Caco-2 (cell line): ENCODE results near the gene RTN3. TPM values are rescaled to one million over a fixed set of nuclear protein-coding genes. Genes with fewer than 3 reads are reported as not detected.
A peak's percentile ranks its signal among the peaks of the same experiment; 100 is the strongest.
"Not testable (repeated sequence)": the region's sequence is repeated elsewhere in the genome, so short reads cannot be mapped to it uniquely, and the experiment has no call there.

Experiments
- Bru-seq: library from RNA; stranded (reverse); fragments of 400-500 nt; gene quantifications from one replicate; lab custom pipeline; 2021; lab: Mats Ljungman, UMichigan
- BruChase-seq, 2 experiments: library from RNA; stranded (reverse); fragments of 400-500 nt; gene quantifications; one replicate each; lab custom pipeline; 2021; lab: Mats Ljungman, UMichigan
- BruUV-seq: library from RNA; stranded (reverse); fragments of 400-500 nt; replicated peaks from 2 replicates; lab custom pipeline; 2021; lab: Mats Ljungman, UMichigan
- CTCF ChIA-PET: fragments of 300-600 bp; sonication (Branson Sonifier 250); formaldehyde crosslinking; loops from one replicate; lab custom pipeline; 2022; ENCODE audit warnings: antibody characterized with exemption; lab: Charles Lee
- POLR2A ChIA-PET: fragments of 300-600 bp; sonication (Branson Sonifier 250); formaldehyde crosslinking; loops from one replicate; lab custom pipeline; 2022; ENCODE audit warnings: antibody characterized with exemption; lab: Charles Lee
- DNase-seq, 2 experiments: peaks; one replicate each; pipeline versions ENCODE4 v3.0.0 to v3.0.0-alpha.2; 2020 to 2022
- H3K27me3 ChIP-seq: replicated peaks from 2 replicates; pipeline ENCODE4 v1.6.0; 2011; ENCODE audit warnings: low read length; ENCODE audit not compliant: control insufficient read depth, insufficient read depth
- H3K36me3 ChIP-seq: 2 replicates; pipeline ENCODE4 v1.5.1; 2011; ENCODE audit warnings: low read length; ENCODE audit not compliant: control insufficient read depth, insufficient read depth
- H3K4me1 ChIP-seq: fragments of 250-450 bp; sonication (Bioruptor Pico); 2 replicates; pipeline ENCODE4 v1.5.1; 2020; ENCODE audit warnings: mild to moderate bottlenecking
- H3K4me3 ChIP-seq: 2 replicates; pipeline ENCODE4 v1.5.1; 2011; ENCODE audit warnings: low read depth, mild to moderate bottlenecking, control low read depth, low read length
- H3K9me3 ChIP-seq: fragments of 250-450 bp; sonication (Bioruptor Pico); 2 replicates; pipeline ENCODE4 v1.5.1; 2020; ENCODE audit warnings: mild to moderate bottlenecking, moderate library complexity
- H3K27ac Mint-ChIP-seq: one replicate; pipeline ENCODE4 v1.8.0; 2022; ENCODE audit warnings: mixed read lengths; ENCODE audit not compliant: unreplicated experiment
- H3K27me3 Mint-ChIP-seq: one replicate; pipeline ENCODE4 v1.8.0; 2022; ENCODE audit warnings: mixed read lengths; ENCODE audit not compliant: insufficient read depth, unreplicated experiment
- H3K36me3 Mint-ChIP-seq: one replicate; pipeline ENCODE4 v1.8.0; 2022; ENCODE audit warnings: mild to moderate bottlenecking, mixed read lengths; ENCODE audit not compliant: insufficient read depth, unreplicated experiment
- H3K4me1 Mint-ChIP-seq: one replicate; pipeline ENCODE4 v1.8.0; 2022; ENCODE audit warnings: low read depth, mixed read lengths; ENCODE audit not compliant: unreplicated experiment
- H3K4me3 Mint-ChIP-seq: one replicate; pipeline ENCODE4 v1.8.0; 2022; ENCODE audit warnings: mild to moderate bottlenecking, moderate library complexity, mixed read lengths; ENCODE audit not compliant: unreplicated experiment
- H3K9me3 Mint-ChIP-seq: one replicate; pipeline ENCODE4 v1.8.0; 2022; ENCODE audit warnings: mixed read lengths; ENCODE audit not compliant: unreplicated experiment
- intact Hi-C: fragments of 100-400 bp; cut with micrococcal nuclease; formaldehyde crosslinking; loops from one replicate; pipeline ENCODE4 v1.10.0; 2022; ENCODE audit not compliant: unreplicated experiment
- long read RNA-seq: library from polyadenylated mRNA; stranded (forward); transcript quantifications from one replicate; pipeline ENCODE4 v2.0.0, GENCODE V29; 2022
- total RNA-seq: library from RNA; stranded (reverse); gene quantifications from 2 replicates; pipeline ENCODE4 v1.2.3, GENCODE V29; 2022
- TF ChIP-seq, protein P1 (sequence below), 2 experiments: fragments of 200-600 bp in 1 of 2; IDR thresholded peaks; 1 replicate in 1 of 2; 2 replicates in 1 of 2; pipeline versions ENCODE4 v1.5.1 to v1.8.0; 2011 to 2022; ENCODE audit warnings: antibody characterized with exemption in 1 of 2, control low read depth in 1 of 2, inconsistent platforms in 1 of 2, low read depth in 1 of 2, low read length in 1 of 2, mild to moderate bottlenecking in 1 of 2, moderate library complexity in 1 of 2; ENCODE audit not compliant: insufficient read depth in 1 of 2, severe bottlenecking in 1 of 2, unreplicated experiment in 1 of 2

The RTN3 gene
- total RNA-seq (162 and 179 TPM in 2 replicates), Bru-seq, nascent RNA (percentile 83 among the genes with signal in this experiment), BruChase-seq, experiment 1, labeled RNA remaining after a 2-hour chase (percentile 85 among the genes with signal in this experiment), BruChase-seq, experiment 2, labeled RNA remaining after a 6-hour chase (percentile 93 among the genes with signal in this experiment)
- long read RNA-seq, full-length matches to known transcripts = 1,054 of 1,091 reads
- long read RNA-seq, partial matches to known transcripts = 9 of 1,091 reads
- long read RNA-seq, other reads (novel, unspliced or antisense) = 28 of 1,091 reads

DNA sequence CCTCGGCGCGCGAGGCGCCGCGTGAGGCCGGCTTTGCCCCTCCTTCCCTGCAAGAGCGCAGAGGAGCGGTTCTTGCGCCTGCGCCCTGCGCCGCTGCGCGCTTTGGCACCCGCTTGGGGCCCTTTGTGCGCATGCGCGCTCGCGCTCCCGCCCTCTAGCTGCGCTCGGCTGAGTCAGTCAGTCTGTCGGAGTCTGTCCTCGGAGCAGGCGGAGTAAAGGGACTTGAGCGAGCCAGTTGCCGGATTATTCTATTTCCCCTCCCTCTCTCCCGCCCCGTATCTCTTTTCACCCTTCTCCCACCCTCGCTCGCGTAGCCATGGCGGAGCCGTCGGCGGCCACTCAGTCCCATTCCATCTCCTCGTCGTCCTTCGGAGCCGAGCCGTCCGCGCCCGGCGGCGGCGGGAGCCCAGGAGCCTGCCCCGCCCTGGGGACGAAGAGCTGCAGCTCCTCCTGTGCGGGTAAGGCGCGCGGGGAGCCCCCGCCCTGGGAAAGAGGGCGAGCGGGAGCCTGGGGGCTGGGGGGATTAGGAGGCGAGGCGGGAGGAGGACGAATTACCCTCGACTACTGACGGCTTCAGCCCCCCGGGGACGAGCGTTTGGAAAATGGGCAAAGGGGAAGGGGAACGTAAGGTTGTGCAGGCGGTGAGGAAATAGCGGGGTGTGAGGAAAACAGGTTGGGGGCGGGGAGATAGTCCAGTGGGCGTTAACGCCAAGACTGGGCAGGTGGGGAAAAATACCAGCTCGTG lies at the start of gene RTN3:
Gene RTN3, plus strand, starts transcription at position 180 of the 745 bp plus-strand sequence. Its CDS starts 137 bp downstream, at position 317.
- CTCF ChIA-PET = interaction anchor here (0.6 to 3.0 kb wide), 4 partner anchors 9 to 781 kb away, joined by 3 to 15 read pairs (median 8); partner anchors contain the start of gene ATL3
- peak within 1 kb of the TSS; percentile 68 for H3K27ac Mint-ChIP-seq
- H3K4me1 Mint-ChIP-seq = peaks cover 12% of the 10 kb centered on the region
- H3K9me3 Mint-ChIP-seq = no peaks in the 10 kb centered on the region
- POLR2A ChIA-PET = interaction anchor here (0.5 to 2.9 kb wide), 11 partner anchors 8 to 1123 kb away, joined by 3 to 32 read pairs (median 4); partner anchors contain the start of genes ATL3 and COX8A
- TF ChIP-seq, protein P1, sequence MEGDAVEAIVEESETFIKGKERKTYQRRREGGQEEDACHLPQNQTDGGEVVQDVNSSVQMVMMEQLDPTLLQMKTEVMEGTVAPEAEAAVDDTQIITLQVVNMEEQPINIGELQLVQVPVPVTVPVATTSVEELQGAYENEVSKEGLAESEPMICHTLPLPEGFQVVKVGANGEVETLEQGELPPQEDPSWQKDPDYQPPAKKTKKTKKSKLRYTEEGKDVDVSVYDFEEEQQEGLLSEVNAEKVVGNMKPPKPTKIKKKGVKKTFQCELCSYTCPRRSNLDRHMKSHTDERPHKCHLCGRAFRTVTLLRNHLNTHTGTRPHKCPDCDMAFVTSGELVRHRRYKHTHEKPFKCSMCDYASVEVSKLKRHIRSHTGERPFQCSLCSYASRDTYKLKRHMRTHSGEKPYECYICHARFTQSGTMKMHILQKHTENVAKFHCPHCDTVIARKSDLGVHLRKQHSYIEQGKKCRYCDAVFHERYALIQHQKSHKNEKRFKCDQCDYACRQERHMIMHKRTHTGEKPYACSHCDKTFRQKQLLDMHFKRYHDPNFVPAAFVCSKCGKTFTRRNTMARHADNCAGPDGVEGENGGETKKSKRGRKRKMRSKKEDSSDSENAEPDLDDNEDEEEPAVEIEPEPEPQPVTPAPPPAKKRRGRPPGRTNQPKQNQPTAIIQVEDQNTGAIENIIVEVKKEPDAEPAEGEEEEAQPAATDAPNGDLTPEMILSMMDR (IDR thresholded peaks at IDR 0.05; ENCODE audit: insufficient read depth in 1 of 2, low read depth in 1 of 2, low read length in 1 of 2, severe bottlenecking in 1 of 2, unreplicated experiment in 1 of 2) = peak in 1 of 2 experiments; percentile 29
- peaks cover 23% of the 10 kb centered on the region for H3K36me3 Mint-ChIP-seq
- no peaks in the 10 kb centered on the region for H3K36me3 ChIP-seq
- no peaks in the 10 kb centered on the region for H3K27me3 Mint-ChIP-seq
- peak; percentile 98 to 99 for DNase-seq
- intact Hi-C loops = loop anchor here (1.0 kb wide), 2 partner anchors 10 to 29 kb away; partner anchors contain the start of gene ATL3
- H3K4me3 ChIP-seq = peak within 1 kb of the TSS; percentile 91
- peak within 1 kb of the TSS; percentile 85 for H3K4me3 Mint-ChIP-seq
- no TSS peak for BruUV-seq
- H3K9me3 ChIP-seq = no peaks in the 10 kb centered on the region
- H3K27me3 ChIP-seq = no peaks in the 10 kb centered on the region
- peaks cover 5% of the 10 kb centered on the region for H3K4me1 ChIP-seq

- H3K4me1 ChIP-seq = peaks cover 14% of the 10 kb centered on the region; the same call in 1 of the 2 replicates
- TF ChIP-seq, protein P1 (IDR thresholded peaks at IDR 0.05; ENCODE audit: insufficient read depth in 1 of 2, low read depth in 1 of 2, low read length in 1 of 2, severe bottlenecking in 1 of 2, unreplicated experiment in 1 of 2) = peak; percentile 84 to 85
- no peak overlapping the region for H3K4me3 Mint-ChIP-seq
- no peaks in the 10 kb centered on the region for H3K27me3 ChIP-seq
- no peak overlapping the region for H3K27ac Mint-ChIP-seq
- DNase-seq = peak; percentile 72 to 82
- H3K36me3 ChIP-seq = peaks cover 1% of the 10 kb centered on the region
- H3K4me3 ChIP-seq = no peak overlapping the region
- peaks cover 60% of the 10 kb centered on the region for H3K36me3 Mint-ChIP-seq
- no peaks in the 10 kb centered on the region for H3K9me3 ChIP-seq
- intact Hi-C loops = loop anchor here (1.0 to 5.0 kb wide), 5 partner anchors 43 to 599 kb away; no protein-coding TSS in a partner anchor
- BruUV-seq = no TSS peak
- peaks cover 16% of the 10 kb centered on the region for H3K4me1 Mint-ChIP-seq
- no peaks in the 10 kb centered on the region for H3K9me3 Mint-ChIP-seq
- CTCF ChIA-PET = interaction anchor here (0.6 to 1.8 kb wide), 10 partner anchors 13 to 303 kb away, joined by 3 to 17 read pairs (median 4); partner anchors contain the start of gene NAA40
- POLR2A ChIA-PET = interaction anchor here (0.6 kb wide), 1 partner anchor 409 kb away, joined by 3 read pairs; no protein-coding TSS in a partner anchor
- H3K27me3 Mint-ChIP-seq = no peaks in the 10 kb centered on the region
Measured at GRCh38 chr11:63635762-63636465, 45.4 kb upstream of the RTN3 start.

GRCh38 chr11:63638436-63638835 lies 42.9 kb upstream of the RTN3 start:
- H3K36me3 ChIP-seq, H3K27me3 Mint-ChIP-seq, H3K4me1 ChIP-seq, DNase-seq, H3K9me3 Mint-ChIP-seq, H3K9me3 ChIP-seq, H3K4me3 ChIP-seq, H3K4me1 Mint-ChIP-seq, H3K4me3 Mint-ChIP-seq, H3K27me3 ChIP-seq, BruUV-seq, POLR2A ChIA-PET, H3K27ac Mint-ChIP-seq: not testable (repeated sequence)
- intact Hi-C loops = loop anchor here (5.0 kb wide), 3 partner anchors 74 to 601 kb away; no protein-coding TSS in a partner anchor
- H3K36me3 Mint-ChIP-seq = peaks cover 59% of the 10 kb centered on the region
- CTCF ChIA-PET = interaction anchor here (0.7 to 1.3 kb wide), 2 partner anchors 72 to 80 kb away, joined by 4 to 7 read pairs; no protein-coding TSS in a partner anchor
